Mucosa of stomach (tissue), 1 donor: ENCODE data around the gene MALAT1.

Experiments
- H3K27me3 ChIP-seq: one replicate; pipeline ENCODE4 v1.7.0; 2013; ENCODE audit warnings: mild to moderate bottlenecking, low read length; ENCODE audit not compliant: control insufficient read depth, insufficient read depth
- H3K36me3 ChIP-seq: one replicate; pipeline ENCODE4 v1.7.0; 2013; ENCODE audit warnings: low read length; ENCODE audit not compliant: control insufficient read depth, insufficient read depth
- H3K4me1 ChIP-seq: one replicate; pipeline ENCODE4 v1.7.0; 2013; ENCODE audit warnings: mild to moderate bottlenecking, low read length; ENCODE audit not compliant: control insufficient read depth, insufficient read depth
- H3K4me3 ChIP-seq: one replicate; pipeline ENCODE4 v1.7.0; 2013; ENCODE audit warnings: low read length
- H3K9ac ChIP-seq: one replicate; pipeline ENCODE4 v1.7.0; 2013; ENCODE audit warnings: mild to moderate bottlenecking, low read length, moderate library complexity
- H3K9me3 ChIP-seq: one replicate; pipeline ENCODE4 v1.7.0; 2013; ENCODE audit warnings: mild to moderate bottlenecking, low read length, moderate library complexity; ENCODE audit not compliant: control insufficient read depth
- donor health status: Pancreatic carcinoma.

The MALAT1 gene

GRCh38 chr11:65545853-65546216 lies 47.0 kb downstream of the MALAT1 start:
- Histone ChIP-seq H3K36me3 (no peaks in the 10 kb centered on the region), H3K4me1 (peaks cover 23% of the 10 kb centered on the region), H3K27me3 (no peaks in the 10 kb centered on the region), H3K9me3 (no peaks in the 10 kb centered on the region), H3K9ac (peak overlapping the region; percentile 59), H3K4me3 (peak overlapping the region; percentile 22)

DNA sequence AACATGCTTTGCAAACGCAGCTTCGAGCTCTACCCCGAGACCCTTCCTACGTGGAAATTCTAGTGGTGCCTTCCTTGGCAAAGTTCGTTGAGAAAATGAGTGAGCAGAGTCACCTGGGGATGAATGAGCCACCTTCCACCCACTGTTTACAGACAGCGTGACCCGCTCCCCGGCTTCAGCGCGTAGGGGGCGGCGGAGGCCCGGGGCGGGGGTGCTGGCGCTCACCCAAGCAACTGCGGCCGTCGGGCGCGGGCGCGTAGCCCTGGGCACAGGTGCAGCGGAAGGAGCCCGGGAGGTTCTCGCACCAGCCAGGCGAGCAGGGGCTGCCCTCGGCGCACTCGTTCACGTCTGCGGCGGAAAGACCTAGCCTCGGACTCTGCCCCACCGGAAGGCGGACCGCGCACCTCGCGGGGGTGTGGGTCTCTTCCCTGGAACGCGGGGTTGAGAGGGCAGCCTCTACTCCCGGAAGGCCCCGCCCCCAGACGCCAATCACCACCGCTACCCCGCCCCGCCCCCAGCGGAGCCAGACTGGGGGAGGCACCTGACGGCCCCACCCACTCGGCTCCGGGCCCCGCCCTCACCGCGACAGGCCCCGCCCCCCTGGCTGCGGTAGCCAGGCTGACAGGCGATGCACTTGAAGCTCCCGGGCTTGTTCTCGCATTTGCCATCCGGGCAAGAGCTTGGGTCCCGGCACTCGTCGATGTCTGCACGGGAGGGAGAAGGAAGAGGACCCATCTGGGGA lies 47.5 kb downstream of the MALAT1 start:
- Histone ChIP-seq H3K4me1 (peaks cover 21% of the 10 kb centered on the region), H3K27me3 (no peaks in the 10 kb centered on the region), H3K9ac (peak overlapping the region; percentile 59), H3K9me3 (no peaks in the 10 kb centered on the region), H3K36me3 (no peaks in the 10 kb centered on the region), H3K4me3 (peak overlapping the region; percentile 22)

- Histone ChIP-seq H3K36me3 (no peaks in the 10 kb centered on the region), H3K9ac (no peak overlapping the region), H3K4me3 (no peak overlapping the region), H3K9me3 (no peaks in the 10 kb centered on the region), H3K4me1 (peaks cover 24% of the 10 kb centered on the region), H3K27me3 (no peaks in the 10 kb centered on the region)
These were observed 48.7 kb downstream of the MALAT1 start for GRCh38 chr11:65547446-65548125.

GRCh38 chr11:65548395-65548794 lies 49.5 kb downstream of the MALAT1 start:
- H3K36me3 ChIP-seq, result no peaks in the 10 kb centered on the region
- no peak overlapping the region for H3K9ac ChIP-seq

DNA sequence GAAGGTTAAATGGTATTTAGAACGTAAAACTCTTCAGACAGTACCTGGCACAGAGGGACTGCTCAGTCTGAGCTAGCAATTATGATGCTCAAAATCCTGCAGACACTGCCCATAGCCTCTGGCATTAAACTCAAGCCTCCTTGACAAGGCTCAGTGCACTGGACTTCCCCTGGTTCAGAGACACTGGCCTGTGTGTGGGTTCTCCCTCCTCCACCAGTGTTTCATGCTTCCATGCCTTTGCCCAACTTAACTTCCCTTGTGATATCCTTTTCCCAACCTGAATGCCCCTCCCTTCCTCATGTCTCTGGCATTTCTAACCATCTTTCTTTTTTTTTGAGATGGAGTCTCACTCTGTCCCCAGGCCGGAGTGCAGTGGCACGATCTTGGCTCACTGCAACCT lies 50.3 kb downstream of the MALAT1 start:
- H3K4me3 ChIP-seq, result no peak overlapping the region
- no peaks in the 10 kb centered on the region for H3K27me3 ChIP-seq
- H3K9me3 ChIP-seq, result no peaks in the 10 kb centered on the region
- no peak overlapping the region for H3K9ac ChIP-seq
- peaks cover 24% of the 10 kb centered on the region for H3K4me1 ChIP-seq
- no peaks in the 10 kb centered on the region for H3K36me3 ChIP-seq

More at GRCh38 chr11:65548395-65548794, 49.5 kb downstream of the MALAT1 start:
- H3K27me3 ChIP-seq, result no peaks in the 10 kb centered on the region
- H3K9me3 ChIP-seq, result no peaks in the 10 kb centered on the region
- peaks cover 24% of the 10 kb centered on the region for H3K4me1 ChIP-seq
- no peak overlapping the region for H3K4me3 ChIP-seq

DNA sequence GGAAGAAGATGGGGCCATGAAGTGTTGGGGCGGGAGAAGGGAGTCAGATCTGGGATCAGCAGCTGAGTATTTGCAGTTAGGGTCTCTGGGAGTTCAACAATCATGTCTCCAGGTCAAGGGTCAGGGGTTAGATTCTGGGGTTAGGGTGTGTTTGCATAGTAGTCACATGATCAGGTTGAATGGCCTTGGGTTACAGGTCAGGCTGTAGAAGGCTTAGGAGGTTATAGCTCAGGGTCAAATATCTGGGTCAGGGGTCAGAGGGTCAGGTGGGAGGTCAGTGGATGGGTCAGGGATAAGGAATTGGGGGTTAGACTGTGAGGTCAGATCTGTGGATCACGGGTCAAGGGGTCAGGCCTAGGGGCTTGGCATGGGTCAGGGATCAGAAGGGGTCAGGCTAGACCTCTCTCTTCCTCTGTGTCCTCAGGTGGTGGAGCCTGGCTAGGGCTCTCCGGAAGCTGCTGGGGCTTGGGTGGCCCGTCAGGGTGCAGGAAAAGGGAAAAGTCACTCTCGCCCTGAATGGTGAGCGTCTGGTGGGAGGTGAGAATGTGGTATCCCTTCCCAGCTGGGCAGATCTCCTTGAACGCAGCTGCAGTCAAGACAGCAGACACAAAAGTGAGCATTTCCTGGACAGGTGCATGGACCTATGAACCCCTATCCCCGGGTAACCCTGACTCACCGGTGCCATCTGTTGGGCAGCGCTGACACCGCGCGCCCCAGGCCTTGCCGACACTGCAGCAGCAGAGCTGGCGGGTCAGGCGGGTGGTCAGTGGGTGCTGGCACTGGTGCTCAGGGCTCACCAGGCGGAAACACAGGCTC lies 52.9 kb downstream of the MALAT1 start:
- Histone ChIP-seq H3K4me1 (peaks cover 30% of the 10 kb centered on the region), H3K9me3 (no peaks in the 10 kb centered on the region), H3K36me3 (no peaks in the 10 kb centered on the region), H3K27me3 (no peaks in the 10 kb centered on the region), H3K4me3 (no peak overlapping the region), H3K9ac (no peak overlapping the region)

DNA sequence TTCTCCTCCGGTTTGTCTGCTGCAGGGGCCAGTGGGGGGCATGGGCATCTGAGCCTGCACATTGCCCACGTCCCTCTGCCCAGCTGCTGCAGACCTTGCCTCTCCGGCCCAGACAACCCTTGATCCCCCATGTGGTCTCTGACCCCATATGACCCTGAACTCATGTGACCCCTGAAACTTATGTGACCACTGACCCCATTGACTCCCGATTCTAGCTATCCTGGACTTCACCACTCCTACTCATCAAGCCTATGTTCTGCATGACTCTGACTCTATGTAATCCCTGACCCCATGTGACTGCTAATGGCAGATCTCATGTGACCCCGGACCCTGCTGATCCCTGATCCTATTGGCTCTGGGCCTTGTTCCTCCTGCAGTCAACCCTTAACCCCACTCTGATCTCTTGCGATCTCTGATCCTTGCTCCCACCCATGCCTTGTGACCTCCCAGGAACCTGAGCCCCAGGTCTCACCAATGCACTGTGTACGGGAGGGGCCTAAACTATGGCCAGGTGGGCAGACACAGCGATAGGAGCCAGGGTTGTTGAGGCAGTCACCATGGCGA lies 53.6 kb downstream of the MALAT1 start:
- no peak overlapping the region for H3K9ac ChIP-seq
- H3K36me3 ChIP-seq, result no peaks in the 10 kb centered on the region
- no peak overlapping the region for H3K4me3 ChIP-seq
- no peaks in the 10 kb centered on the region for H3K9me3 ChIP-seq
- peaks cover 35% of the 10 kb centered on the region for H3K4me1 ChIP-seq
- no peaks in the 10 kb centered on the region for H3K27me3 ChIP-seq

DNA sequence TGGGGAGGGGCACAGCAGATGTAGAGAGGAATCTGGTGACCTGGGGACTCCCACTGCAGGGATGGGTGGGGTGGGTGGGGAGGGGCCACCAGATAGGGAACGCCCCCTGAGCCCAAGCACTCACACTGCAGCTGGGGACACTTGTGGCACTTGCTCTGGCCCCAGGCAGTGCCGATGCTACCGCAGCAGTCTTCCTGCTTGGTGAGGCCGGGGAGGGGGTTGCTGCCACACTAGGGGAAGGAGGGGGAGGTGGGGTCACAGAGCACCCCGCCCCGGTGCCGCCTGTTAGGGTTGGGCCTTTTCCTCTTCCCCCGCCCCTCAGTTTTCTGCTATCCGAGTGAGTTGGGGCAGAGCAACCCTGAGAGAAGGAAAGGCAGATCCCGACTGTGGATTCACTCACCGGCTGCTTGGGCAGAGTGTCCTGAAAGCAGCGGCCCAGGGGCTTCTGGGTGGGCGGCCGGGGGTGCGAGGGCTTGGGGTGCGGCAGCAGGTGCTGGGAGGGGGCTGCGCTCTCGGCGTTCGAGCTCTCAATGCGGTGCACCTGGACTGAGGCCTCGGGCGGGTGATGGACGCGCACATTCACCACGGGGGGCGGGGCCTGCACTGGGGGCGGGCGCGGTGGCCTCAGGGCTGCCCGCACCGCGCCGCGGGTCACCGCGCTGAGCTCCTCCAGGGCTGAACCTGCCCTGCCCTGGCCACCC lies 54.6 kb downstream of the MALAT1 start:
- no peaks in the 10 kb centered on the region for H3K9me3 ChIP-seq
- H3K4me3 ChIP-seq, result no peak overlapping the region
- H3K9ac ChIP-seq, result no peak overlapping the region
- no peaks in the 10 kb centered on the region for H3K36me3 ChIP-seq
- peaks cover 36% of the 10 kb centered on the region for H3K4me1 ChIP-seq
- H3K27me3 ChIP-seq, result no peaks in the 10 kb centered on the region

- Histone ChIP-seq H3K36me3 (no peaks in the 10 kb centered on the region), H3K4me3 (no peak overlapping the region), H3K9ac (no peak overlapping the region), H3K4me1 (peaks cover 44% of the 10 kb centered on the region), H3K9me3 (no peaks in the 10 kb centered on the region), H3K27me3 (no peaks in the 10 kb centered on the region)
These were observed 55.4 kb downstream of the MALAT1 start for GRCh38 chr11:65554057-65554818.

DNA sequence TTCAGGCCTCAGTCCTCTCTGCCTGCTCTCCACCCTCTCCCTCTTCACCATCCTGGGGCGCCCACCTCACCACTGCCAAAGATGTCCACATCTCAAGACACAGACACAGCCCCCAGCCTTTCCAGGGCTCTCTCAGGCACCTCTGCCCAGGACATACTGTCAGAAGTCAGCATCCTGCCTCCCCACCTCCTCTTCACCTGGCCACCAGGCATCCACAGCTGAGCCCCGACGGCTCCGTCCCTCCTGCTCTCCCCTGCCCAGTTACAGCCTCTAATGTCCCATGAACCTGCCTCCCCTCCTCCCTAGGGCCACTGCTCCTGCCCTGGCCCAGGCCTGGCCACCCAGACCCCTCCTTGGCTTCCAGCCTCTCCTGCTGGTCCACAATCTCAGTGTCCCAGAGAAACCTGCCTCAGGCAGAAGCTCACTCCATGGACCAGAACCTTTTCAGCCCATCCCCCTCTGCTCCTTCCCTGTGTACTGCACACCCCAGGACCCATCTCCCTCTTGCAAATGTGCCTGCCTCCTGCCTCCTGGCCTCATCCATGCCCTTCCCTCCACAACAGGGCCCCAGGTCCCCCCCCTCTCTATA lies 56.1 kb downstream of the MALAT1 start:
- Histone ChIP-seq H3K36me3 (no peaks in the 10 kb centered on the region), H3K27me3 (no peaks in the 10 kb centered on the region), H3K9ac (peak overlapping the region; percentile 15), H3K4me1 (peaks cover 51% of the 10 kb centered on the region), H3K4me3 (no peak overlapping the region), H3K9me3 (no peaks in the 10 kb centered on the region)
